Fibroblast of lung (primary cell): Measurements from ENCODE around the gene PGGT1B.

Experiments used
- CTCF ChIP-seq, 2 donors: IDR thresholded peaks in 1 of 2; conservative IDR thresholded peaks in 1 of 2; 1 replicate in 1 of 2; 2 replicates in 1 of 2; pipeline ENCODE4 v1.5.1; 2011 to 2012; ENCODE audit warnings: low read length in 2 of 2, control low read depth in 1 of 2, inconsistent platforms in 1 of 2, low read depth in 1 of 2, mild to moderate bottlenecking in 1 of 2
- EZH2 ChIP-seq: IDR thresholded peaks from 2 replicates; pipeline ENCODE4 v1.5.1; 2012; ENCODE audit warnings: low read length, control low read depth, mild to moderate bottlenecking; ENCODE audit errors: missing control alignments

- no peak for TF ChIP-seq CTCF (conservative IDR thresholded peaks at IDR 0.05 in 1 of 2, IDR thresholded peaks at IDR 0.05 in 1 of 2; ENCODE audit: low read depth in 1 of 2, low read length in 2 of 2)
- no peak for TF ChIP-seq EZH2
These were observed 83.7 kb downstream of the PGGT1B start for GRCh38 chr5:115179030-115179393.
